ENCODE results near the gene ATP6V1E1. TPM values are rescaled to one million over a fixed set of nuclear protein-coding genes. Genes with fewer than 3 reads are reported as not detected.

Gene ATP6V1E1
- total and polyA plus RNA-seq, 2 donors from 2014 or later, result 138 to 443 TPM

DNA sequence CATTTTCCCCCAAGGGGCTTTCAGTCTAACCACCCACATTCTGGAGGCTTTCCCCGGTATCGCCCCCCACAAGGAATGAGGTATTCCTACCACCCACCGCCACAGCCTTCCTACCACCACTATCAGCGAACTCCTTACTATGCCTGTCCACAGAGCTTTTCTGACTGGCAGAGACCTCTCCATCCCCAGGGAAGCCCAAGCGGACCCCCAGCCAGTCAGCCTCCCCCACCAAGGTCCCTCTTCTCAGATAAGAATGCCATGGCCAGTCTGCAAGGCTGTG is 79.9 kb downstream of the ATP6V1E1 start:
- FAIRE-seq, result no peak
- Histone ChIP-seq H3K4me1 (ENCODE audit: control insufficient read depth in 2 of 3, insufficient read depth in 2 of 3, low read depth in 1 of 3, low read length in 3 of 3) (no peaks in the 10 kb centered on the region), H3K27me3 (ENCODE audit: control insufficient read depth, insufficient read depth, low read length) (no peaks in the 10 kb centered on the region), H3K27ac (ENCODE audit: low read depth in 2 of 2, low read length in 2 of 2) (no peak overlapping the region), H3K36me3 (ENCODE audit: control insufficient read depth in 2 of 3, insufficient read depth in 3 of 3, low read length in 3 of 3) (peaks cover 0 to 2% (median 0%) of the 10 kb centered on the region in 3 donors), H3K9ac (ENCODE audit: low read length in 3 of 3) (no peak overlapping the region), H3K9me3 (ENCODE audit: control insufficient read depth in 2 of 3, insufficient read depth in 1 of 3, low read length in 3 of 3) (no peaks in the 10 kb centered on the region), H3K4me3 (ENCODE audit: low read length in 3 of 3) (no peak overlapping the region)
- TF ChIP-seq, protein P1, sequence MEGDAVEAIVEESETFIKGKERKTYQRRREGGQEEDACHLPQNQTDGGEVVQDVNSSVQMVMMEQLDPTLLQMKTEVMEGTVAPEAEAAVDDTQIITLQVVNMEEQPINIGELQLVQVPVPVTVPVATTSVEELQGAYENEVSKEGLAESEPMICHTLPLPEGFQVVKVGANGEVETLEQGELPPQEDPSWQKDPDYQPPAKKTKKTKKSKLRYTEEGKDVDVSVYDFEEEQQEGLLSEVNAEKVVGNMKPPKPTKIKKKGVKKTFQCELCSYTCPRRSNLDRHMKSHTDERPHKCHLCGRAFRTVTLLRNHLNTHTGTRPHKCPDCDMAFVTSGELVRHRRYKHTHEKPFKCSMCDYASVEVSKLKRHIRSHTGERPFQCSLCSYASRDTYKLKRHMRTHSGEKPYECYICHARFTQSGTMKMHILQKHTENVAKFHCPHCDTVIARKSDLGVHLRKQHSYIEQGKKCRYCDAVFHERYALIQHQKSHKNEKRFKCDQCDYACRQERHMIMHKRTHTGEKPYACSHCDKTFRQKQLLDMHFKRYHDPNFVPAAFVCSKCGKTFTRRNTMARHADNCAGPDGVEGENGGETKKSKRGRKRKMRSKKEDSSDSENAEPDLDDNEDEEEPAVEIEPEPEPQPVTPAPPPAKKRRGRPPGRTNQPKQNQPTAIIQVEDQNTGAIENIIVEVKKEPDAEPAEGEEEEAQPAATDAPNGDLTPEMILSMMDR (IDR thresholded peaks at IDR 0.05; ENCODE audit: borderline replicate concordance, extremely low read depth, insufficient read depth), result no peak
- DNase-seq, result no peak
- intact Hi-C loops (cut with DNase I), result no loop called here

DNA sequence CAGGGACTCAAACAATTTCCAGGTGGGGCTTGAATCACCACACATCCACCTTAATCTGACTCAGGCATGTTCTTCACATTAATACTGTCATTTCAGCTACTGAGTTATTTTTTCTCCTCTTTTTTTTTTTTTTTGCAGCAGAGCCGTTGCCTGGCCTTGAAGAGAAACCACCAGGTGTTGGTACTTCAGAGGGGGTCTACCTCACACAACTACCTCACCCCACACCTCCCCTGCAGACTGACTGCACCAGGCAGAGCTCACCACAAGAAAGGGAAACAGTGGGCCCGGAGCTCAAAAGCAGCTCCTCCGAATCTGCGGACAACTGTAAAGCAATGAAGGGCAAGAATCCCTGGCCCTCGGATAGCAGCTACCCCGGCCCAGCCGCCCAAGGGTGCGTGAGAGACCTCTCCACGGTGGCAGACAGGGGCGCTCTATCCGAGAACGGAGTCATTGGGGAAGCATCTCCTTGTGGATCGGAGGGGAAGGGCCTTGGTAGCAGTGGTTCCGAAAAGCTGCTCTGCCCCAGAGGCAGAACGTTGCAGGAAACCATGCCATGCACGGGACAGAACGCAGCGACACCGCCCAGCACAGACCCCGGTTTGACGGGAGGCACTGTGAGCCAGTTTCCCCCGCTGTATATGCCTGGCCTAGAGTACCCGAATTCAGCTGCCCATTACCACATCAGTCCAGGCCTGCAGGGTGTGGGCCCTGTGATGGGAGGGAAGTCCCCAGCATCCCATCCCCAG is 80.4 kb downstream of the ATP6V1E1 start:
- no peak overlapping the region for H3K9ac ChIP-seq (ENCODE audit: low read length in 3 of 3)
- no peaks in the 10 kb centered on the region for H3K9me3 ChIP-seq (ENCODE audit: control insufficient read depth in 2 of 3, insufficient read depth in 1 of 3, low read length in 3 of 3)
- H3K27ac ChIP-seq (ENCODE audit: low read depth in 2 of 2, low read length in 2 of 2), result no peak overlapping the region
- intact Hi-C loops (cut with DNase I), result no loop called here
- TF ChIP-seq, protein P1 (IDR thresholded peaks at IDR 0.05; ENCODE audit: borderline replicate concordance, extremely low read depth, insufficient read depth), result no peak
- no peak for DNase-seq
- FAIRE-seq, result no peak
- H3K4me3 ChIP-seq (ENCODE audit: low read length in 3 of 3), result no peak overlapping the region
- peaks cover 0 to 2% (median 0%) of the 10 kb centered on the region in 3 donors for H3K36me3 ChIP-seq (ENCODE audit: control insufficient read depth in 2 of 3, insufficient read depth in 3 of 3, low read length in 3 of 3)
- no peaks in the 10 kb centered on the region for H3K4me1 ChIP-seq (ENCODE audit: control insufficient read depth in 2 of 3, insufficient read depth in 2 of 3, low read depth in 1 of 3, low read length in 3 of 3)
- no peaks in the 10 kb centered on the region for H3K27me3 ChIP-seq (ENCODE audit: control insufficient read depth, insufficient read depth, low read length)

DNA sequence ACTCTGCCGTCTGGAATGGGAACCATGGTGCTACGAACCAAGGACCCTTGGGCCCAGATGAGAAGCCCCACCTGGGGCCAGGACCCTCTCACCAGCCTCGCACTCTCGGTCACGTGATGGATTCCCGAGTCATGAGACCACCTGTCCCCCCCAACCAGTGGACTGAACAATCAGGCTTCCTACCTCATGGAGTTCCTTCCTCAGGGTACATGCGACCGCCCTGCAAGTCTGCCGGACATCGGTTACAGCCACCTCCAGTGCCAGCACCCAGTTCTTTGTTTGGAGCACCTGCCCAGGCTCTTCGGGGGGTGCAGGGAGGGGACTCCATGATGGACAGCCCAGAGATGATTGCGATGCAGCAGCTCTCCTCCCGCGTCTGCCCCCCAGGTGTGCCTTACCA is 86.1 kb downstream of the ATP6V1E1 start:
- Histone ChIP-seq H3K36me3 (ENCODE audit: control insufficient read depth in 2 of 3, insufficient read depth in 3 of 3, low read length in 3 of 3) (no peaks in the 10 kb centered on the region), H3K9me3 (ENCODE audit: control insufficient read depth in 2 of 3, insufficient read depth in 1 of 3, low read length in 3 of 3) (no peaks in the 10 kb centered on the region), H3K9ac (ENCODE audit: low read length in 3 of 3) (no peak overlapping the region), H3K4me1 (ENCODE audit: control insufficient read depth in 2 of 3, insufficient read depth in 2 of 3, low read depth in 1 of 3, low read length in 3 of 3) (no peaks in the 10 kb centered on the region), H3K4me3 (ENCODE audit: low read length in 3 of 3) (no peak overlapping the region), H3K27me3 (ENCODE audit: control insufficient read depth, insufficient read depth, low read length) (no peaks in the 10 kb centered on the region), H3K27ac (ENCODE audit: low read depth in 2 of 2, low read length in 2 of 2) (no peak overlapping the region)
- TF ChIP-seq, protein P1 (IDR thresholded peaks at IDR 0.05; ENCODE audit: borderline replicate concordance, extremely low read depth, insufficient read depth), result no peak
- DNase-seq, result no peak
- no peak for FAIRE-seq
- intact Hi-C loops (cut with DNase I), result no loop called here

Other genes starting within 250 kb of the ATP6V1E1 start
- 0.41 TPM for gene SLC25A18, start 65.3 kb downstream of the ATP6V1E1 start, total RNA-seq
- 1.1 TPM for gene SLC25A18, start 65.3 kb downstream of the ATP6V1E1 start, polyA plus RNA-seq (ENCODE audit: insufficient read depth, low read depth, low replicate concordance)
- 50.5 TPM for gene BCL2L13, start 10.0 kb upstream of the ATP6V1E1 start, total RNA-seq
- 43.8 TPM for gene BCL2L13, start 10.0 kb upstream of the ATP6V1E1 start, polyA plus RNA-seq (ENCODE audit: insufficient read depth, low read depth, low replicate concordance)
- 12.5 TPM for gene BID, start 145.7 kb upstream of the ATP6V1E1 start, total RNA-seq
- gene BID, start 145.7 kb upstream of the ATP6V1E1 start, polyA plus RNA-seq (ENCODE audit: insufficient read depth, low read depth, low replicate concordance), result 10.6 TPM

Measured in kidney (tissue), 14 donors.